ENCODE measurements around the gene ABCA5. TPM values are rescaled to one million over a fixed set of nuclear protein-coding genes. Genes with fewer than 3 reads are reported as not detected.

The ABCA5 gene
- total RNA-seq (ENCODE audit: unreplicated experiment) = 485 TPM
- long read RNA-seq, partial matches to known transcripts = 5 of 11 reads
- long read RNA-seq, other reads (novel, unspliced or antisense) = 5 of 11 reads

GRCh38 chr17:69327060-69327831 is at the start of gene ABCA5:
ABCA5 (minus strand) TSS chr17:69327133; CDS start chr17:69314415, 12,718 bp downstream.
- peak within 1 kb of the TSS; percentile 98 for H3K4me3 Mint-ChIP-seq (ENCODE audit: unreplicated experiment)
- H3K9me3 Mint-ChIP-seq (ENCODE audit: unreplicated experiment) = peaks cover 23% of the 10 kb centered on the region
- DNase-seq = peak; percentile 85
- peak within 1 kb of the TSS; percentile 99 for H3K27ac Mint-ChIP-seq (ENCODE audit: unreplicated experiment)
- peaks cover 25% of the 10 kb centered on the region for H3K4me1 Mint-ChIP-seq (ENCODE audit: low read depth, unreplicated experiment)
- peaks cover 10% of the 10 kb centered on the region for H3K36me3 Mint-ChIP-seq (ENCODE audit: unreplicated experiment)
- no peak for TF ChIP-seq CTCF (IDR thresholded peaks at IDR 0.05; ENCODE audit: partially characterized antibody, unreplicated experiment)
- H3K27me3 Mint-ChIP-seq (ENCODE audit: unreplicated experiment) = peaks cover 13% of the 10 kb centered on the region

GRCh38 chr17:69375229-69375628 is 48.3 kb upstream of the ABCA5 start:
- H3K4me1 Mint-ChIP-seq (ENCODE audit: low read depth, unreplicated experiment) = no peaks in the 10 kb centered on the region
- no peak for TF ChIP-seq CTCF (IDR thresholded peaks at IDR 0.05; ENCODE audit: partially characterized antibody, unreplicated experiment)
- no peak overlapping the region for H3K4me3 Mint-ChIP-seq (ENCODE audit: unreplicated experiment)
- no peaks in the 10 kb centered on the region for H3K36me3 Mint-ChIP-seq (ENCODE audit: unreplicated experiment)
- no peak overlapping the region for H3K27ac Mint-ChIP-seq (ENCODE audit: unreplicated experiment)
- no peak for DNase-seq
- H3K9me3 Mint-ChIP-seq (ENCODE audit: unreplicated experiment) = no peaks in the 10 kb centered on the region
- H3K27me3 Mint-ChIP-seq (ENCODE audit: unreplicated experiment) = no peaks in the 10 kb centered on the region

GRCh38 chr17:69373069-69373468 is 46.1 kb upstream of the ABCA5 start:
- no peaks in the 10 kb centered on the region for H3K36me3 Mint-ChIP-seq (ENCODE audit: unreplicated experiment)
- H3K27ac Mint-ChIP-seq (ENCODE audit: unreplicated experiment) = no peak overlapping the region
- no peak overlapping the region for H3K4me3 Mint-ChIP-seq (ENCODE audit: unreplicated experiment)

GRCh38 chr17:69367298-69367697 is 40.4 kb upstream of the ABCA5 start:
- Mint-ChIP-seq H3K4me3 (ENCODE audit: unreplicated experiment) (no peak overlapping the region), H3K27me3 (ENCODE audit: unreplicated experiment) (no peaks in the 10 kb centered on the region), H3K36me3 (ENCODE audit: unreplicated experiment) (no peaks in the 10 kb centered on the region), H3K9me3 (ENCODE audit: unreplicated experiment) (no peaks in the 10 kb centered on the region), H3K27ac (ENCODE audit: unreplicated experiment) (no peak overlapping the region), H3K4me1 (ENCODE audit: low read depth, unreplicated experiment) (no peaks in the 10 kb centered on the region)
- TF ChIP-seq CTCF (IDR thresholded peaks at IDR 0.05; ENCODE audit: partially characterized antibody, unreplicated experiment) = no peak
- DNase-seq = no peak

More at GRCh38 chr17:69373069-69373468, 46.1 kb upstream of the ABCA5 start:
- H3K9me3 Mint-ChIP-seq (ENCODE audit: unreplicated experiment) = no peaks in the 10 kb centered on the region
- no peaks in the 10 kb centered on the region for H3K4me1 Mint-ChIP-seq (ENCODE audit: low read depth, unreplicated experiment)
- H3K27me3 Mint-ChIP-seq (ENCODE audit: unreplicated experiment) = no peaks in the 10 kb centered on the region
- DNase-seq = no peak
- TF ChIP-seq CTCF (IDR thresholded peaks at IDR 0.05; ENCODE audit: partially characterized antibody, unreplicated experiment) = no peak
